ENCODE data around the gene CCDC159.
"Not testable (repeated sequence)": the region's sequence is repeated elsewhere in the genome, so short reads cannot be mapped to it uniquely, and the experiment has no call there.

The CCDC159 gene

DNA sequence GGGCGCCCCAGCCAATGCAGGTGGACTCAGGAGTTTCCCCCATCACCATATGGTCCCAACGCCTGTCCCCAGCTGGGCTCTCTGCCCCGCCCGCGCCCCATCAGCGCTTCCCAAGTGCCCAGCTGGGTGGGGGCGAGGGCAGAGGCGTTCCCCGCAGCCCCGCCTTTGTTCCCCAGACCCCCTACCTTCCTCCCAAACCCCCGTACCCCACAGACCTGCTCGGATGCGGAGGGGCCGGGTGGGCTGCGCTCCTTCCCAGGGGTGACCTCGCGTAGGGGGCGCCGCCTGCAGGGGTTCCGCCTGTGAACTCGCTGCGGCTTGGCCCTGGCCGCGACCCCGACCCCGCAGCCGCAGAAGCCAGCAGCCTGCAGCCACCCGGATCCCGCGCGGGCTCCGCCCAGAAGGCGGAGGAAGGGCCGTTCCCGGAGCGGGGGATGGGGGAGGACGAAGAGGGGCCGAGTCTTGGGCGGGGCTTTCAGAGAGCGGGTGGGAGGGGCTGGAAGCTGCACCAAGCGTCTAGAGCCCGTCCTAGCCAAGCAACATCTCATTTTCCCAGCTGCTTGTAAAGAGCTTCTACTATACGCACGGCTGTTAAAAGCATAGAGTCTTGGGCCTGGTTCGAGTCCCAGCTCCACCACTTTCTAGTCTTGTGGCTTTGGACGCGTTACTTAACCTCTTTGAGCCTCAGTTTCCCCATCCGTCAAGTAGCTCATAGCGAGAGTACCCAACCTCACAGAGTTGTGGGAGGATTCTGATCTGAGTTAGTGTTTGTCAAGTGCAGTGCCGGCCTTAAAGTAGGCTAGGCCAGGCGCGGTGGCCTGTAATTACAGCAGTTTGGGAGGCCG lies 6.8 kb upstream of the CCDC159 start, which contains the start of gene RAB3D:
TSS of gene RAB3D (minus strand) at position 404 of the 845 bp plus-strand sequence. CDS start 2,258 bp downstream, outside the sequence.
- TF ChIP-seq POLR2AphosphoS5 (IDR thresholded peaks at IDR 0.05; ENCODE audit: low read depth, low read length), result no peak
- no peak; the same call in 1 of the 2 replicates for TF ChIP-seq POLR2A (IDR thresholded peaks at IDR 0.05; ENCODE audit: low read depth, low read length)
- TF ChIP-seq TAF1 (IDR thresholded peaks at IDR 0.05; ENCODE audit: borderline replicate concordance, low read depth, low read length), result no peak
- DNase-seq (ENCODE audit: insufficient read length), result peak; percentile 97
- FAIRE-seq, result peak; percentile 85

DNA sequence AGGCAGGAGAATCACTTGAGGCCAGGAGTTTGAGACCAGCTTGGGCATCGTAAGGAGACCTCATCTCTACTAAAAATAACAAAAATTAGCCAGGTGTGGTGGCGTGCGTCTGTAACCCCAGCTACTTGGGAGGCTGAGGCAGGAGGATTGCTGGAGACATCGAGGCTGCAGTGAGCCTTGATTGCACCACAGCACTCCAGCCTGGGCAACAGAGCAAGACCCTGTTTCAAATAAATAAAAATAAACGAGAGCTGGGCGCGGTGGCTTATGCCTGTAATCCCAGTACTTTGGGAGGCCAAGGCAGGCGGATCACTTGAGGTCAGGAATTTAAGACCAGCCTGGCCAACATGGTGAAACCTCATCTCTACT lies 6.2 kb upstream of the CCDC159 start:
- FAIRE-seq; DNase-seq (ENCODE audit: insufficient read length): not testable (repeated sequence)

DNA sequence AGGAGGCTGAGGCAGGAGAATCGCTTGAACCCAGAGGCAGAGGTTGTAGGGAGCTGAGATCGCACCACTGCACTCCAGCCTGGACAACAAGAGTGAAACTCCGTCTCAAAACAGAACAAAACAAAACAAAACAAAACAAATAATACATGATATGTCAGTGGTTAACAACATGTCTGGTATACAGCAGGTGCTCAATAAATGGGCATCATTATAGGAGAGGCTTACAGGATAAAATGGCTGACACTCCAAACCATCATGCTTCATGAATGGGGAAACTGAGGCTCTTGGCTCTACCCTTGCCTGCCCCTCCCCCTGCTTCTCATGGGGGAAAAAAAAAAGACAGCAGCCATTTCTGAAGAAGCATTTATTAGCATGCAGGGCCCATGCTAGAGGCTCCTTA lies 3.9 kb upstream of the CCDC159 start:
- FAIRE-seq (no peak), DNase-seq (ENCODE audit: insufficient read length) (no peak)
- TF ChIP-seq TAF1 (IDR thresholded peaks at IDR 0.05; ENCODE audit: borderline replicate concordance, low read depth, low read length), result no peak
- TF ChIP-seq POLR2AphosphoS5 (IDR thresholded peaks at IDR 0.05; ENCODE audit: low read depth, low read length), result no peak
- no peak for TF ChIP-seq POLR2A (IDR thresholded peaks at IDR 0.05; ENCODE audit: low read depth, low read length)

DNA sequence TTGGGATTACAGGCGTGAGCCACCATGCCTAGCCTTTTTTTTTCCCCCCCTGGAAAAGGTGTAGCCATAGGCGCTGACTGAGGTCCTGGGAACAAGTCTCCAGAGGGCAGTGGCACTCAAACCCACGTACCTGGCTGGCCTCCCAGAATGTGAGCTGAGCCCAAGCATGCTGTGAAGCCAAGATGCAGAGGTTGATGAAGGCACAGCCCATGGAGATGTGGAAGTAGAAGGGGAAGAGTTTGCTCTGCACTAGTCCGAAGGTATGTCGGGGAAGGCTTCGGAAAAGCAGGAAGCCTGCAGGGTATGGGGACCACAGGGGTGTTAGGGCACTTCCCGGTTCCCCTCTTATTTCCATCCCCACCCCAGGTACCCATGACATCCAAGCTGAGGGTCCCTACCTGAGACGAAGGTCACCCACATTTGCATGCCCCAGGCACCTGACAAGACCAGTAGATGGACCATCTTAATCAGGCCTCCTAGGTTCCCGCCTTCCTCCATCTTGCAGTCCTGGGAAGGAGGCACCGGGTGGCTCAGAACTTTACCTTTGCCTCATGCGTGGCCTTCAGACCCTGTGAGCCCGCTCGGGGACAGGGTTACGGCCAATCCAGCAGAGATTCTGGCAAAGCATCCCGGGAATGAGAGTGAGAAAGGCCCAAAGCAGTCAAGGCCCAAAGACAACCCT lies 1.1 kb upstream of the CCDC159 start:
- DNase-seq (ENCODE audit: insufficient read length), result no peak
- TF ChIP-seq POLR2A (IDR thresholded peaks at IDR 0.05; ENCODE audit: low read depth, low read length), result no peak
- no peak for TF ChIP-seq TAF1 (IDR thresholded peaks at IDR 0.05; ENCODE audit: borderline replicate concordance, low read depth, low read length)
- TF ChIP-seq POLR2AphosphoS5 (IDR thresholded peaks at IDR 0.05; ENCODE audit: low read depth, low read length), result no peak
- peak; percentile 66 for FAIRE-seq

DNA sequence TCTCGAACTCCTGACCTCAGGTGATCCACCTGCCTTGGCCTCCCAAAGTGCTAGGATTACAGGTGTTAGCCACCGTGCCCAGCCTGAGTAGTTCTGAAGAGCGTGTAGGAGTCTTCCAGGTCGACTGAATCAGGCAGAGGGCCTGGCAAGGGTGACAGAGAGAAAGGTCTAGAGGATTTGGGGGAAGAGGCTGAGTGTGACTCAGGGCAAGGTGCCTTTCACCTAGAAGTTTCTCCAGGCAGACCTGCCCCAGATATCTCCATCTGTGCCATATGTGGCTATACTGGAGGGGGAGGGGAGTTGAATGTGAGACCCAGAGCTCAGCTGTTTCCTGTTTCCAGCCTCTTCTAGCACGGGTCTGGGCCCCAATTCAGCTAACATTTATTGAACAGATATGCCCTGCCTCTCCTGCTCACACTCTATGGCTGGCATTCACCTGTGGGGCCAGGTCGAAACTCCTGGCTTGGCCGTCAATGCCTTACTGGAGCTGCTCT lies 1.3 kb downstream of the CCDC159 start:
- DNase-seq (ENCODE audit: insufficient read length), result no peak
- TF ChIP-seq POLR2AphosphoS5 (IDR thresholded peaks at IDR 0.05; ENCODE audit: low read depth, low read length) (no peak), POLR2A (IDR thresholded peaks at IDR 0.05; ENCODE audit: low read depth, low read length) (no peak), TAF1 (IDR thresholded peaks at IDR 0.05; ENCODE audit: borderline replicate concordance, low read depth, low read length) (no peak)
- FAIRE-seq, result no peak

DNA sequence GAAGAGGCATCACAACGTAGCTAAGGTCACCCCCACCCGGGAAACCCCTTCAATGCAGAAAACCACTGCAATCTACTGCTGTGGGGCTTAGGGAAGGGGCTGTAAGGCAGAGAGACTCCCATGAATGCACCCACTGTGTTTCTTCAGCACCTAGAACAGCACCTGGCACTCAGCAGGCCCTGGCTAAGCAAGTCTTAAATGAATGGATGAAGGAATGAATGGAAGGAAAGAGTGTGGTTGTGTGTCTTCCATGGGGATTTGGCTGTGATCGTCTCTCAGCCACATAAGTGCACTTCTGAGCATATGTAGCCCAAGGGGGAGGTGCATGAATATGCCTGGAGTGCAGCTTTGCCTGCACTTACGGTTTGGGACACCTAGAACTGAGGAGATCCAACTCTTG lies 2.9 kb downstream of the CCDC159 start:
- TF ChIP-seq POLR2AphosphoS5 (IDR thresholded peaks at IDR 0.05; ENCODE audit: low read depth, low read length) (no peak), TAF1 (IDR thresholded peaks at IDR 0.05; ENCODE audit: borderline replicate concordance, low read depth, low read length) (no peak), POLR2A (IDR thresholded peaks at IDR 0.05; ENCODE audit: low read depth, low read length) (no peak)
- FAIRE-seq, result no peak

DNA sequence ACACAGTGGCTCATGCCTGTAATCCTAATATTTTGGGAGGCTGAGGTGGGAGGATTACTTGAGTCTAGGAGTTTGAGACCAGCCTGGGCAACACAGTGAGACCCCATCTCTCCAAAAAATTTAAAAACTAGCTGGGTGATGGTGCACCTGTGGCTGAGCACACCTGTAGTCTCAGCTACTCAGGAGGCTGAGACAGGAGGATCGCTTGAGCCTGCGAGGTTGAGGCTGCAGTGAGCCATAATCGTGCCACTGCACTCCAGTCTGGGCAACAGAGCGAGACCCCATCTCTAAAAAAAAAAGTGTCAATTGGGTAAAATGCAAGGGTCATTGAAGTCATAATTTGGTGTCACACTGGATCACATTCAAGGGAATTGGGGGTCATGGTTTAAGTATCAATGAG lies 7.8 kb downstream of the CCDC159 start:
- DNase-seq (ENCODE audit: insufficient read length); FAIRE-seq: not testable (repeated sequence)

More for the DNA sequence above, 2.9 kb downstream of the CCDC159 start:
- DNase-seq (ENCODE audit: insufficient read length), result no peak

DNA sequence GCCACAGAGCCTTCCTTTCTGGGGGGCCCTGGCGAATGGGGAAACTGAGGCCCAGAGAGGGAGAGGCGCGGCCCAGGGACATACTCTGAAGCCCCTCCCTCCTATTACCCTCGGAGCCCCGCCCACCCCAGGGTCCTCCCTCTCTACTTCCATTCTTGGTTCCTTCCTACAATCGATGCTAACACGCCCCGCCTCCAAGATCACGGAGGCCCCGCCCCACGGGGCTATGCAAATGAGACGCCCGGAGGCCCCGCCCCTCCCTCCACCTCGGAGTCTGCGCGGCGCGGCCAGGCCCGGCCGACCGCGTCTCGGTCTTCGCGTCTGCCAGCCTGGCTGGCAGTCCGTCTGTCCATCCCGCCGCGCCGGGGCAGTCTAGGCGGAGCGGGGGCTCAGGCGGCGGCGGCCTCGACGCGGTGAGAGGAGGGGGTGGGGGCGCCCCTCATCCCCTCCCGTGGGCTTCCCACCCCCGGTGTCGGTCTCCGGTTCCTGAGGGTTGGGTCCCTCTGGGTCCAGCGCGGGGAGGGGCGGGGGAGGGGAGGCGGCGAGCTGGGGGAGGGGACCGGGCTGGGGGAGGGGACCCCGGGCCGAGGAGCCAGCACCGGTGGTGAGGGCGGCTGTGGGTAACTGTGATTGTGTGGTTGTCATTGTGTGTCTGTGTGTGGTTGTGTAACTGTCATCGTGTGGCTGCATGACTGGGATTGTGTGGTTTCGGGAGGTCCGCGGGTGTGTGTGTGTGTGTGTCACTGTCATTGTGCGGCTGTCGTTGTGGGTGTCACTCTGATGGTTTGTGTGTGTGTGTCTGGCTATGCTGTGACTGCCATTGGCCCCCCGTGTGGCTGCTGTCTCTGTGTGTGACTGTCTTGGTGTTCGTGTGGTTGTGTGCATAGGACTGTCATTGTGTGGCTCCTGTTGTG lies 9.1 kb downstream of the CCDC159 start, which contains the start of gene PLPPR2:
TSS of gene PLPPR2 (plus strand) at position 273 of the 914 bp plus-strand sequence. CDS start 2,242 bp downstream, outside the sequence.
- no peak for TF ChIP-seq POLR2AphosphoS5 (IDR thresholded peaks at IDR 0.05; ENCODE audit: low read depth, low read length)
- no peak for TF ChIP-seq POLR2A (IDR thresholded peaks at IDR 0.05; ENCODE audit: low read depth, low read length)
- TF ChIP-seq TAF1 (IDR thresholded peaks at IDR 0.05; ENCODE audit: borderline replicate concordance, low read depth, low read length), result no peak
- FAIRE-seq (peak; percentile 81), DNase-seq (ENCODE audit: insufficient read length) (peak; percentile 89)

DNA sequence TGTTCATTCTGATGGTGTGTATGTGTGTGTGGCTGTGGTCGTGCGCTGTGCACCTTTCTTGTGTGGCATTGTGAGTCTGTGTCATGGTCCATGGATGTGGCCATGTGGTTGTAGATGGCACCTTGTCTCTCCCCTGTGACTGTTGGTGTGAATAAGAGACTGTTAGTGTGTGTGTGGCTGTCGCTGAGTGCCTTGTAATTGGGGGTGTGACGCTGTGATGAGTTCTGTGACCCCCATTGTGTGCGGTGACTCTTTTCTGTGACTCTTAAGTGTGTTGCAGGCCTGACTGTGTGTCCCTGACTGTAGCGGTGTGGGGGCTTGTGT lies 9.7 kb downstream of the CCDC159 start:
- TF ChIP-seq POLR2A (IDR thresholded peaks at IDR 0.05; ENCODE audit: low read depth, low read length) (no peak), POLR2AphosphoS5 (IDR thresholded peaks at IDR 0.05; ENCODE audit: low read depth, low read length) (no peak), TAF1 (IDR thresholded peaks at IDR 0.05; ENCODE audit: borderline replicate concordance, low read depth, low read length) (no peak)
- peak; percentile 73 for FAIRE-seq
- DNase-seq (ENCODE audit: insufficient read length), result no peak

DNA sequence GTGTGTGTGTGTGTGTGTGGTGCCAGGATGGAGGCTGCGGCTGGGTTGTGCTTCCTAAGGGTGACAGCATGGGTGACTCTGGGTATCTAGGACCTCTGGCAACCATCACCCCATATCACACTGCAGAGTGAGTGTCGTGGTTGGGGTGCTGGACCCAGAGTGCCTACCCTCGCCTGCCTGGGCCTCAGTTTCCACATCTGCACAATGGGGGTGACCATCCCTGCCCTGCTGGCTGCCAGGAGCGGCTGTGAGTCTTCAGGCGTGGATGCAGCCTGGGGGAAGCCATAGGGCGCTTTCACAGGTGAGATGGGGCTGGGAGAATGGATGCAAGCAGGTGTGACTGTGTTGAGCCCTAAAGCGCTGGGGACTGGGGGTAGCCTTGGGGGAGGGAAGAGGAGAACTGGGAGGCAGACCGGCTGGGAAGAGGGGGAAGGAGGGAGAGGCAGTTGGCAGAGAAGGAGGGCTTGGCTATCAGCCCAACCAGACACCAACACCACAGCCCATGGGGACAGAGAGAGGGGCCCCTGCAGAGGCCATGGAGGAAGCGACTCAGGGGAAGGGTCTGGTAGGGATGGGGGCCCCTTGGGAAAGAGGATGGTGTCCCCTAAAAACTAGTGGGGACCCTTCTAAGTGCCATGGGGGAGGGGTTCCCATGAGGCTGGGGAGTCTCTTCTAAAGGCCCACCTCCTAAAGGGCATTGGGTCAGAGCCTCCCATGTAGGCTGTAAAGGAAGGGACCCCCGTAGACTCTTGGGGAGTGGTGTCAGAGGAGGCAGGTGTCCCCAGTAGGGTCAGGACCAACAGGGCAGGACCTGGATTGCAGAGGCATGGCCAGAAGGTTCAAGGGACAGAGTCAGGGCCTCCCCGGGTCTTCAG lies 10.6 kb downstream of the CCDC159 start:
- no peak for FAIRE-seq
- no peak for DNase-seq (ENCODE audit: insufficient read length)
- TF ChIP-seq TAF1 (IDR thresholded peaks at IDR 0.05; ENCODE audit: borderline replicate concordance, low read depth, low read length) (no peak), POLR2A (IDR thresholded peaks at IDR 0.05; ENCODE audit: low read depth, low read length) (no peak), POLR2AphosphoS5 (IDR thresholded peaks at IDR 0.05; ENCODE audit: low read depth, low read length) (no peak)
